GM21381 (cell line): ENCODE measurements around the gene FOXP2.
"Not testable (repeated sequence)": the region's sequence is repeated elsewhere in the genome, so short reads cannot be mapped to it uniquely, and the experiment has no call there.

Experiments used
- ATAC-seq: cut with Tn5 transposase; IDR thresholded peaks from one replicate; pipeline ENCODE4 v1.9.1; 2021; ENCODE audit warnings: mild to moderate bottlenecking, moderate library complexity; ENCODE audit not compliant: unreplicated experiment

Gene FOXP2

GRCh38 chr7:114488696-114489095 lies 74.1 kb downstream of the FOXP2 start:
- ATAC-seq: no peak

GRCh38 chr7:114497491-114497890 lies 82.9 kb downstream of the FOXP2 start:
- ATAC-seq: not testable (repeated sequence)

- ATAC-seq: no peak
Measured at GRCh38 chr7:114502454-114503254, 88.0 kb downstream of the FOXP2 start.

- ATAC-seq: no peak
Measured at GRCh38 chr7:114504586-114504985, 90.0 kb downstream of the FOXP2 start.

- ATAC-seq: no peak
Measured at GRCh38 chr7:114507381-114507780, 92.8 kb downstream of the FOXP2 start.

- ATAC-seq: no peak
Measured at GRCh38 chr7:114508086-114508485, 93.5 kb downstream of the FOXP2 start.

- ATAC-seq: not testable (repeated sequence)
Measured at GRCh38 chr7:114510824-114511223, 96.2 kb downstream of the FOXP2 start.

GRCh38 chr7:114519240-114519639 lies 104.6 kb downstream of the FOXP2 start:
- ATAC-seq: no peak

GRCh38 chr7:114522081-114522480 lies 107.5 kb downstream of the FOXP2 start:
- ATAC-seq: no peak

GRCh38 chr7:114527589-114527988 lies 113.0 kb downstream of the FOXP2 start:
- no peak for ATAC-seq

- ATAC-seq: no peak
Measured at GRCh38 chr7:114530057-114530611, 115.5 kb downstream of the FOXP2 start.

- no peak for ATAC-seq
Measured at GRCh38 chr7:114531326-114531725, 116.7 kb downstream of the FOXP2 start.

GRCh38 chr7:114533131-114533530 lies 118.5 kb downstream of the FOXP2 start:
- ATAC-seq: no peak

- ATAC-seq: no peak
Measured at GRCh38 chr7:114534953-114535352, 120.3 kb downstream of the FOXP2 start.

- no peak for ATAC-seq
Measured at GRCh38 chr7:114539575-114539974, 125.0 kb downstream of the FOXP2 start.

GRCh38 chr7:114540291-114540690 lies 125.7 kb downstream of the FOXP2 start:
- no peak for ATAC-seq

- not testable (repeated sequence) for ATAC-seq
Measured at GRCh38 chr7:114547346-114547745, 132.7 kb downstream of the FOXP2 start.

- no peak for ATAC-seq
Measured at GRCh38 chr7:114548081-114548980, 133.7 kb downstream of the FOXP2 start.

- ATAC-seq: peak; percentile 78
Measured at GRCh38 chr7:114554781-114555537, 140.3 kb downstream of the FOXP2 start.

GRCh38 chr7:114567416-114567815 lies 152.8 kb downstream of the FOXP2 start:
- ATAC-seq: no peak

- no peak for ATAC-seq
Measured at GRCh38 chr7:114569220-114569619, 154.6 kb downstream of the FOXP2 start.
